Osteoblast (primary cell): Measurements from ENCODE around the gene MAS1. TPM values are rescaled to one million over a fixed set of nuclear protein-coding genes. Genes with fewer than 3 reads are reported as not detected.

Experiments
- DNase-seq: peaks from one replicate; pipeline ENCODE4 v3.0.0; 2011; ENCODE audit warnings: low spot score, mixed read lengths; ENCODE audit not compliant: insufficient read length; ENCODE audit errors: missing footprints
- H2AFZ ChIP-seq: 2 replicates; pipeline ENCODE4 v1.6.0; 2011; ENCODE audit warnings: mild to moderate bottlenecking, low read length
- H3K27ac ChIP-seq: 2 replicates; pipeline ENCODE4 v1.5.1; 2011; ENCODE audit warnings: mild to moderate bottlenecking, low read depth, low read length, moderate library complexity
- H3K27me3 ChIP-seq: 2 replicates; pipeline ENCODE4 v1.6.0; 2012; ENCODE audit warnings: mild to moderate bottlenecking, control low read depth, inconsistent platforms, low read length, moderate library complexity; ENCODE audit not compliant: insufficient read depth
- H3K36me3 ChIP-seq: 2 replicates; pipeline ENCODE4 v1.5.1; 2011; ENCODE audit warnings: mild to moderate bottlenecking, low read length, control low read depth, moderate library complexity; ENCODE audit not compliant: insufficient read depth
- H3K4me1 ChIP-seq: 2 replicates; pipeline ENCODE4 v1.5.1; 2011; ENCODE audit warnings: mild to moderate bottlenecking, low read length, control low read depth, moderate library complexity; ENCODE audit not compliant: insufficient read depth
- H3K4me2 ChIP-seq: 2 replicates; pipeline ENCODE4 v1.6.0; 2011; ENCODE audit warnings: mild to moderate bottlenecking, low read length; ENCODE audit not compliant: insufficient read depth
- H3K4me3 ChIP-seq: fragments of 200-600 bp; sonication (generic); 3 replicates; pipeline ENCODE4 v1.5.1; 2012; ENCODE audit warnings: mild to moderate bottlenecking, low read length, inconsistent platforms; ENCODE audit not compliant: insufficient read depth
- H3K79me2 ChIP-seq: 2 replicates; pipeline ENCODE4 v1.6.0; 2012; ENCODE audit warnings: mild to moderate bottlenecking, low read length, control low read depth, inconsistent platforms; ENCODE audit not compliant: insufficient read depth
- H3K9me3 ChIP-seq: 2 replicates; pipeline ENCODE4 v1.5.1; 2011; ENCODE audit warnings: low read depth, low read length, control low read depth
- H4K20me1 ChIP-seq: 2 replicates; pipeline ENCODE4 v1.6.0; 2012; ENCODE audit warnings: mild to moderate bottlenecking, low read length, control low read depth; ENCODE audit not compliant: insufficient read depth
- total RNA-seq: library from RNA; depleted of rRNA; stranded (reverse); fragments of >200 nt; gene quantifications from 2 replicates; pipeline ENCODE4 v1.2.3, GENCODE V29; 2012
- TF ChIP-seq, protein P1 (sequence below): IDR thresholded peaks from 2 replicates; pipeline ENCODE4 v1.5.1; 2011; ENCODE audit warnings: mild to moderate bottlenecking, low read depth, low read length, moderate library complexity; ENCODE audit errors: extremely low read depth

MAS1 gene
- total RNA-seq, 1 donor, result under 0.01 TPM

DNA sequence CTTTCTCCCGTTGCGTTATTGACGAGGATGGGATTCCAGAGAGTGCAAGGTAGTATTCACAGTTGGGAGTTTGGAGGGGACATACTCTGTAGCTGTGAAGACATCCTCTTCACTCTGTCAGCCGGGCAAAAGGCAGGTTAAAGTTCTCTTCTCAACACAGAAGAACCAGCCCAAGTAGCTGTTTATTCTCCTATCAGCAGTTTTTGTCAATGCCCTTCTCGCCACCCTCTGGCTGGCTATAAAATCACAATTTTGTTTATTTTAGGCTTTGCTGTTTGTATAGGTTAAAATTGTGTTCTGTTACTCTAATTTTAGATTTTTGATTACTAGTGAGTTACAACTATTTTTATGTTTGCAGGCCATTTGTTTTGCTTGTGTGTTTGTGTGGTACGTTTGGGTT lies 37.9 kb upstream of the MAS1 start:
- no peaks in the 10 kb centered on the region for H3K79me2 ChIP-seq
- H3K4me1 ChIP-seq, result peaks cover 3% of the 10 kb centered on the region
- H4K20me1 ChIP-seq, result no peaks in the 10 kb centered on the region
- no peak overlapping the region for H3K4me3 ChIP-seq
- no peaks in the 10 kb centered on the region for H3K27me3 ChIP-seq
- peak overlapping the region; percentile 69 for H2AFZ ChIP-seq
- H3K27ac ChIP-seq, result no peak overlapping the region
- DNase-seq, result no peak
- H3K9me3 ChIP-seq, result no peaks in the 10 kb centered on the region
- H3K36me3 ChIP-seq, result no peaks in the 10 kb centered on the region
- no peak overlapping the region for H3K4me2 ChIP-seq
- TF ChIP-seq, protein P1, sequence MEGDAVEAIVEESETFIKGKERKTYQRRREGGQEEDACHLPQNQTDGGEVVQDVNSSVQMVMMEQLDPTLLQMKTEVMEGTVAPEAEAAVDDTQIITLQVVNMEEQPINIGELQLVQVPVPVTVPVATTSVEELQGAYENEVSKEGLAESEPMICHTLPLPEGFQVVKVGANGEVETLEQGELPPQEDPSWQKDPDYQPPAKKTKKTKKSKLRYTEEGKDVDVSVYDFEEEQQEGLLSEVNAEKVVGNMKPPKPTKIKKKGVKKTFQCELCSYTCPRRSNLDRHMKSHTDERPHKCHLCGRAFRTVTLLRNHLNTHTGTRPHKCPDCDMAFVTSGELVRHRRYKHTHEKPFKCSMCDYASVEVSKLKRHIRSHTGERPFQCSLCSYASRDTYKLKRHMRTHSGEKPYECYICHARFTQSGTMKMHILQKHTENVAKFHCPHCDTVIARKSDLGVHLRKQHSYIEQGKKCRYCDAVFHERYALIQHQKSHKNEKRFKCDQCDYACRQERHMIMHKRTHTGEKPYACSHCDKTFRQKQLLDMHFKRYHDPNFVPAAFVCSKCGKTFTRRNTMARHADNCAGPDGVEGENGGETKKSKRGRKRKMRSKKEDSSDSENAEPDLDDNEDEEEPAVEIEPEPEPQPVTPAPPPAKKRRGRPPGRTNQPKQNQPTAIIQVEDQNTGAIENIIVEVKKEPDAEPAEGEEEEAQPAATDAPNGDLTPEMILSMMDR, result peak; percentile 26

DNA sequence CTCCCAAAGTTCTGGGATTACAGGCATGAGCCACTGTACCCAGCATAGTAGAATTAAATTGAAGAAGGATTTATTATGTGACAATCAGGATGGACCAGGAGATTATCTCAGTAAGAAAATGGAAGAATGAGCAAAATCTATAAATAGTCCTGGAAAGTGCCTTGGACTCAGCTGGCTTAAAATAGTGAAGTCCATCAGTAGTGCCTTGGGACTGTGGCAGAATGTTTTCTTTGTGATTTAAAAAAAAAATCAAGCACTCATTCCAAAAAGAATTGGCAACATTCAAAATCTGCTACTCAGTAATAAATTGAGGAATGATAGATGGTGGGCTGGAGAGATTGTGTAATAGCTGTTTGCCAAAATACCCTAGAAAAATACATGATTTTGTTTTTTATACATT lies 37.0 kb upstream of the MAS1 start:
- Histone ChIP-seq H2AFZ (no peak overlapping the region), H3K27ac (no peak overlapping the region), H3K36me3 (no peaks in the 10 kb centered on the region), H3K79me2 (no peaks in the 10 kb centered on the region), H3K27me3 (no peaks in the 10 kb centered on the region), H4K20me1 (no peaks in the 10 kb centered on the region), H3K4me2 (no peak overlapping the region), H3K9me3 (no peaks in the 10 kb centered on the region), H3K4me1 (peaks cover 3% of the 10 kb centered on the region), H3K4me3 (no peak overlapping the region)
- DNase-seq, result no peak
- TF ChIP-seq, protein P1, result no peak

DNA sequence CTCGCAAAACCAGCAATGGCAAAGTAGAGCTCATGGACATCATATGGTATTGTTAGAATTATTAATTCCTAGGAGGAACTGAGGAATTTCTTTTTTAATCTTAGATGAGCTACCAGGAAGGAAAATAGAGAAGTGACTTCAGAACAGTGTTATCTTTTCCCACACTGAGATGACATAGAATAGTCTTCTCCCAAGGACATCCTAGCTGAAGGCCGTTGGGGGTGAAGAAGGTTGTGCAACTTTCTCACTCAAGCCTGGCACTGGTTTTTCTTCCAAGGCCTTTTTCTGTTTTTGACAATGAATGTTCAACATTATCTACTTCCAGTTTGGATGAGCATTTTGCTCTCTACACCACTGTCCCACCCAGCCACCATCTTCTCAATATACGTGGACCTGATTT lies 35.8 kb upstream of the MAS1 start:
- no peak for DNase-seq
- peaks cover 3% of the 10 kb centered on the region for H3K4me1 ChIP-seq
- H3K79me2 ChIP-seq, result no peaks in the 10 kb centered on the region
- no peak overlapping the region for H3K4me3 ChIP-seq
- no peaks in the 10 kb centered on the region for H3K36me3 ChIP-seq
- no peaks in the 10 kb centered on the region for H4K20me1 ChIP-seq
- no peak overlapping the region for H3K27ac ChIP-seq
- no peaks in the 10 kb centered on the region for H3K9me3 ChIP-seq
- no peak overlapping the region for H2AFZ ChIP-seq
- TF ChIP-seq, protein P1, result no peak
- no peak overlapping the region for H3K4me2 ChIP-seq
- no peaks in the 10 kb centered on the region for H3K27me3 ChIP-seq

DNA sequence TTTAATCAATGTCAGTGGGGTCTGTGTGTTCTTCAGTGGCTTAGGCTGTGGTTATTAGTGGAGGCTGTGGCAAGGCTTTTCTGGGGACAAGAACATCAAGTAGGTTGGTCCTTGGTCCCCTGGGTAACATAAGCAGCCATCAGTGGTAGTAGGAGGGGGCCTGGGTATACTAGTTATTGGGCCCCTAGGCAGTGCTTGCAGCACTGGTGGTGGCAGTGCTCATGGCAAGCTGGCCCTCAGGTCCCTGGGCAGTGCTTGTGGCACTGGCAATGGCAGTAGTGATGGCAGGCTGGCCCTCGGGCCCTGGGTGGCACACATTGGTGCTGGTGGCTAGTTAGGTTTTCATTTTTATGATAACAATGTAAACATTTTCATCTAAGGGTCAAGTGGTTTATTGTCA lies 32.5 kb upstream of the MAS1 start:
- Histone ChIP-seq H4K20me1 (no peaks in the 10 kb centered on the region), H3K4me2 (no peak overlapping the region), H3K36me3 (no peaks in the 10 kb centered on the region), H3K4me3 (no peak overlapping the region), H3K79me2 (no peaks in the 10 kb centered on the region), H3K27me3 (no peaks in the 10 kb centered on the region), H2AFZ (no peak overlapping the region), H3K9me3 (no peaks in the 10 kb centered on the region), H3K4me1 (peaks cover 3% of the 10 kb centered on the region), H3K27ac (no peak overlapping the region)
- DNase-seq, result no peak
- TF ChIP-seq, protein P1, result no peak
